GM19043 (cell line): ENCODE data around the gene YTHDF2.
"Not testable (repeated sequence)": the region's sequence is repeated elsewhere in the genome, so short reads cannot be mapped to it uniquely, and the experiment has no call there.

ENCODE experiments used
- ATAC-seq: cut with Tn5 transposase; IDR thresholded peaks from one replicate; pipeline ENCODE4 v1.9.1; 2021; ENCODE audit warnings: low read depth; ENCODE audit not compliant: unreplicated experiment

YTHDF2 gene

DNA sequence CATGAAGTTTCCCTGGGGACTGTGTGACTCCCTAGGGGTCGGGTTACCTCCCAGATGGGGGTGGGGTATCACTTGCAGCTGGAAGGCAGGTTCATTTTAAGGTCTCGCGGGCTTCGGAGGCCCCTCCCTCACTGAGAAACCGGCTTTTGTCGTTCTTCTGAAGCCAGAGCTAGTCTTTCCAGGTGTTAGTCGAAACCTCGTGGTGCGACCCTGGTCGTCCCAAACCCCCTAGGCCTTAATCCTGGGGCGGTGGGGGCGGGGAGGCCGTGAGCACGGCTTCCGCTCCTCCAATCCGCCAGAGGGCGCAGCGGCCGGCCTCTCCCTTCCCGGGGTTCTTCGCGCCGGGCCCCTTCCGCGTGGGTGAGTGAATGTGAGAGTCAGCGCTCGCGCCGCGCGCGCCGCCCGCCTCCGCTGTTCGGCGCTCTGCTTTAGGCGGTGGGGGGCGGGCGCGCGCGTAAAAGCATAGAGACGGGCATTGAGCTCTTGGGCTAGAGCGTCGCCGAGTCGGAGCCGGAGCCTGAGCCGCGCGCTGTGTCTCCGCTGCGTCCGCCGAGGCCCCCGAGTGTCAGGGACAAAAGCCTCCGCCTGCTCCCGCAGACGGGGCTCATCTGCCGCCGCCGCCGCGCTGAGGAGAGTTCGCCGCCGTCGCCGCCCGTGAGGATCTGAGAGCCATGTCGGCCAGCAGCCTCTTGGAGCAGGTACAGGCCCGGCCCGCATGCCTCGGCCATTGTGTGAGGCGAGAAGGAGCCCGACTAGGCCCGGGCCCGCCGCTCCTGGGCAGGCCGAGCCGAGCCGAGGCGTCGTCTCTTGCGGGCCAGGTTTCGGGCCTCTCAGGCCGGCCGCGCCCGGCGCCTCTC lies at the start of gene YTHDF2:
Gene YTHDF2, plus strand, starts transcription at position 491 of the 857 bp plus-strand sequence. Its CDS starts 181 bp downstream, at position 672.
- ATAC-seq, result peak; percentile 86

DNA sequence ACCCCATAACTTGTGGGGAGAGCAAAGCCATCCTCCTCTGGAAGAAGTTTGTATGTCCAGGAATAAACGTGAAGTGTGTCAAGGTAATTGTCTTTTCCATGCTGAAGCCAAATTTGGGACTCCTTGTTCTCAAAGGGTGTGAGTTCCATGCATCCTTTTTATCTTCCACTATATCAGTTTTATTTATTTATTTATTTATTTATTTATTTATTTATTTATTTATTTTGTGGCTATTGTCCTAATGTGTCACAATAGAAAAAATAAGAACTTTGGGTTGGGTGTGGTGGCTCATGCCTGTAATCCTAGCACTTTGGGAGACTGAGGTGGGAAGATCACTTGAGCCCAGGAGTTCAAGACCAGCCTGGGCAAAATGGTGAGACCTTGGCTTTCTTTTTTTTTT lies 45.1 kb upstream of the YTHDF2 start:
- not testable (repeated sequence) for ATAC-seq

DNA sequence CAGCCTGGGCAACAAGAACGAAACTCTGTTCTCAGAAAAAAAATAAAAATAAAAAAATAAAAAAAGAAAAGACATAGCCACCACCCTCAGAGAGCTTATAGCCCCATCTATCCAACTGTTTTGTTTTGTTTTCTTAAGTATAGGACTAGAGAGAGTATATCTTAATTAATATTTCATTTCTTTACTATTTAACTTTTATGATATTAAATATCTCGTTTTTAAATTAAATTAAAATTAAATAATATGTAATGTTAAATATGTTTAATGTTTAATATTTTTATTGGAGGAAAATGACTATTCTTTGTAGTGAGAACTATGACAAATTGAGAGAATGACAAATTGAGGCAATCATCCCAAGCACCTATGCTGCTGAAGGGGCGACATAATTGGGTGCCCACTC lies 33.1 kb upstream of the YTHDF2 start:
- no peak for ATAC-seq

DNA sequence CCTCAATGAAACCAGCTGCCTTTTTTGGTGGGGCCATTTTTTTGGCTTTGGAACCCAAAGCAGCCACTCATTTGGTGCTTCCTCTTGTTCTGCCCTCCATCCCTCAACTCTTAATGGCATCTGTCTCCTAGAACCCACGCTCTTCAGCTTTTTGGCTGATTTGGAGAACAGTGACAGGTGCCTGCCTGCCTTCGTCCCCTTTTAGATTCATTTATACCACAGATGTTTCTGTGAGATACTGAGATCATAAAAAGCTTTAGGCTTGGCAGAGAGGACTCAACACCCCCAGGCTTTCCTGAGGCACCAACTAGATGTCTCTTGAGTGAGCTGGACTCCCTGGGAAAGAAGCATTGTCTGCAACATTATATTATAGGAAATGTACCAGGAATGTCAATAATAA lies 20.4 kb upstream of the YTHDF2 start:
- no peak for ATAC-seq

DNA sequence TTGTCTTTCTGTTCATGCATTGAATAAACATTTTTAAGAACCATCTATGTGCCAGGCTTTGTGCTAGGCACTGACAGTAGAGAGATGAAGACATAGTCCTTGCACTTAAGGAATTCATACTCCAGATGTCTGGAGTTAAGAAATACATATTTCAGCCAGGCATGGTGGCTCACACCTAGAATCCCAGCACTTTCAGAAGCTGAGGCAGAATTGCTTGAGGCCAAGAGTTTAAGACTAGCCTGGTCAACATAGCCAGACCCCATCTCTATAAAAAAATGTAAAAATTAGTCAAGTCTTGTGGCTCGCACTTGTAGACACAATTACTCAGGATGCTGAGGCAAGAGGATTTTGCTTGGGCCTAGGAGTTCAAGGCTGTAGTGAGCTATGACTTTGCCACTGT lies 18.6 kb upstream of the YTHDF2 start:
- no peak for ATAC-seq

DNA sequence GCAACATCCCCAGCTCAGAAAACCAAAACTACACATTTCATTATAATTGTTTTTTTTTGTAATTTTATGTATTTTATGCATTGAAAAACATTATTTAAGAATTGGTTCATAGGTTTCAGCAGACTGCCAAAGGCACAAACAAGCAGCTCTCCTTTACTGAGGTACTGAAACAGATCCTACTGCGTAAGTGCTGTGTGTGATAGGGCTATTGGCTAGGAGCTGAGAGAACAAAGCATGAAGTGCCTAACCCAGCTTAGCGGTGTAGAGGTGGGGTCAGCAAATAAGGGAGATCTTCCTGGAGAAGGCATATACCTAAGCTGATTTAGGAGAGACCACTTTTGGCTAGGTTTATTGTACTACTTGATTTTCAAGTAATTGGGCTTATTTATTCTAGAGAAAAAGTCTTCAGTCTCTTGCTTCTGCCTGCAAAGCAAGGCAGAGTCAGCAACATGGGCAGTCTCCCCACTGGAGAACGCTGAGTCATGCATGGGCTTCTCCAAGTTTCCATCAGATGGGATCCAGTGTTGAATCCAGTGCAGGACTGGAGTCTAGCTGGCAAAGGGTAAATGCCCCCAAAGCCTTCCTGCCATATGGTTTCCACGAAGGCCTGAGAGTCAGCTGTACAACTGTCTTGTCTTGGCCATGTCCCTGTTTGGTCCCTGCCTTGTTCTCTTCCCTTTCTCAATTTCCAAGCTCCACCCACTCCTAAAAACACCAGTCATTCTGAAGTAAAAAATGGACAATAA lies 18.0 kb upstream of the YTHDF2 start:
- no peak for ATAC-seq

DNA sequence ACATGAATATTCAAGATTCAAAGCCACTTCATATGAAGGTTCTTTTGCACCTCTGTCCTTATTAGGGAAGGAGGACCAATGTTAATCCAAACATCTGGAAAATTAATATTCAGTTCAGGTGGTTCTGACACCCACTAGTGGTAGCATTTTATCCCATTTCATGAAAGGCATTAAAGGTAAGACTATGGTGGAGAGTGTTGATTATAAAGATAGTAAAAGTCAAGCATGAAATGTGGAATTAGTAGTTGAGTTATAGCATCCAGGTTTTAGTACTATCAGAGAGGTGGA lies 17.5 kb upstream of the YTHDF2 start:
- ATAC-seq, result no peak

DNA sequence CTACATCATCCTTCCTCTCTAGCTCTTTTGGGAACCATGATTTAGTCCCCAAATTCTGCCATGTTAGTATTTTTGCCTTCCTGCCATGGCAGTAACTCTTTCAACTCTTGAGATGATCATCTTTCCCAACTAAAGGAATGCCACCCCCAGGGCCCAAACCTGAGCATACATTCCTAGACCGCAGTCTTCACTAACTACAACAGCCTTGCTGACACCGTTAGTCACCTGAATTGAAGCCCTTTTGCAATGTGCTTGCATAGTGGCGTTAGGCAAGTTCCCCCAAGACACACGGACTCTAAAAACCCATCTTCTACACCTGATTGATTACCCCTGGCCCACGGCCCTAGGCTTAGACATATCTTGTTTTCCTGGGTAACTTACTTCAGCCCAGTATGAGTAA lies 16.4 kb upstream of the YTHDF2 start:
- ATAC-seq, result no peak

DNA sequence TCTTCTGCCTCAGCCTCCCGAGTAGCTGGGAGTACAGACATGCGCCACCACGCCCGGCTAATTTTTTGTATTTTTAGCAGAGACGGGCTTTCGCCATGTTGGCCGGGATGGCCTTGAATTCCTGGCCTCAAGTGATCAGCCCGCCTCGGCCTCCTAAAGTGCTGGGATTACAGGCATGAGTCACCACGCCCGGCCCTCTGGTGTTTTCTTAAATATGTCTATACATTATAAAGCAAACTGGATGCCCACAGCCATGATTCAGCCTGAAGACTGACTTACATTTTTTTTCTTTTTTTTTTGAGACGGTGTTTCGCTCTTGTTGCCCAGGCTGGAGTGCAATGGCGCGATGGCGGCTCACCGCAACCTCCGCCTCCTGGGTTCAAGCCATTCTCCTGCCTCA lies 14.8 kb upstream of the YTHDF2 start:
- ATAC-seq, result not testable (repeated sequence)

DNA sequence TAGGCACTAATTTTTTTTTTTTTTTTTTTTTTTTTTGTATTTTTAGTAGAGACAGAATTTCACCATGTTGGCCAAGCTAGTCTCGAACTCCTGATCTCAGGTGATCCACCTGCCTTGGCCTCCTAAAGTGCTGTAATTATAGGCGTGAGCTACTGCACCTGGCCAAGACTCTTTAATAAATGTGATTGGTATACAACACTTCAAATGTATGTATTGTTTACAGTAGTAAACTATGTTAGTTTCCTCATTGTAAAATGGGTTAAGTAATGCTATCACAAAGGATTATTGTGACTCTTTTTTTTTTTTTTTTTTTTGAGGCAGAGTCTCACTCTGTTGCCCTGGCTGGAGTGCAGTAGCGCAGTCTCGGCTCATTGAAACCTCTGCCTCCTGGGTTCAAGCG lies 11.4 kb upstream of the YTHDF2 start:
- not testable (repeated sequence) for ATAC-seq

DNA sequence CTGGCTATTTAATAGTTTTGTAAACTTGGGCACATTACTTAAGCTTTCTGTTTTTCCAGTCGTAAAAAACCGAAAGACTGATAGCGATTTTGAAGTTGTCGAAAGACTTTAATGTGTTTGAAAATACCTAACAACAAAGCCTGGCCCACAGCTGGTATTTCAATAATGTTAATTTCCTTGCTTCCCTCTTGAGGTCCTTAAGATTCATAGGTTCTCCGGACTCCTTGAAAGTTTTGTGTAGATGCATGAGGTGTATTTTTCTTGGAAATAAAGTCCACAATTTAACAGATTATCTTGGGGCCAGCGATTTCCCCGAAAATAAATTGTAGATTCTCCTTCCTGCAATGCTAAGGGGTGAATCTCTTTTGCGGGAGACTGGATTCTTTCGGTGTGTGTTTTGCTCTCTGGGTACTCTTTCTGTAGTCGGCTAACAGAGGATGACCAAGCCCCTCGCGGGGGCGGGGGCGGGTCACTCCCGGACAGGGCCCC lies 735 bp upstream of the YTHDF2 start:
- ATAC-seq, result no peak

DNA sequence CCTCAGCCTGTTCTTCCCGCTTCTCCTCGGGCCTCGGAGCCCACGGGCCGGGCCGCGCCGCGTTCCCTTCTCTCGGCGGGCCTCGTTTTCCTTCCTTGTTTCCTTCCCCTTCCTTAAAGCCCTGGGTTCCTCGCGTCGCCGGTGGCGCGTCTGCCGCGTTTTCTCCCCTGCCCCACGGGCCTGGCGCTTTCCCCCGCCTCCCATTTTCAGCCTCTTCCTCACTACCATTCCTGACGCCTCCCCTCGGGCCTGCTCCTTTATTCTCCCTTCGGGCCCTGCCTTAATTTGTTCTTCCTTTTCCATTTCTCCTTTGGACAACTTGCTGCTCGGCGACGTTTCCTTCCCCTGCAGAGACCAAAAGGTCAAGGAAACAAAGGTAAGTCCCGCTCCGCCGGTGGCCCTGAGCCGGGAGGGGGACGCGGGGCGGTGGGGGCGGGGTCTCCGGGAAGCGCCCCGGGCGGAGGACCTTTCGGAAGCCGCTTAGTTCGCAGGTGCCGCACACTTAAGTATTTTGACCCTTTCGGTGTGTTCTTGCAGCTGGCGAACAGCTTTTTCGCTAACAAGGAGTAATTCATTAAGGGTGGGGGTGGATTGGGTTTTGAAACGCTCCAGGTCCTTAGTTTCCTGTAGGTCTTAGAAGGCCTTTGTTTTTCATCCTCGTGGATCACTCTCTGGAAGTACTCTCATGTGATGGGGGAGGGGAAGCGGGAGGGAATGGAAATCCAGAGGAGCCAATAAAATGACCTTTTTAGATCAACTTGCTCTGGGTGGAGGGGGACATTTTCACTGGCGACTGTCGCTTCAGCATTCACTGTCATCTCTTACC lies 780 bp downstream of the YTHDF2 start:
- ATAC-seq, result no peak

DNA sequence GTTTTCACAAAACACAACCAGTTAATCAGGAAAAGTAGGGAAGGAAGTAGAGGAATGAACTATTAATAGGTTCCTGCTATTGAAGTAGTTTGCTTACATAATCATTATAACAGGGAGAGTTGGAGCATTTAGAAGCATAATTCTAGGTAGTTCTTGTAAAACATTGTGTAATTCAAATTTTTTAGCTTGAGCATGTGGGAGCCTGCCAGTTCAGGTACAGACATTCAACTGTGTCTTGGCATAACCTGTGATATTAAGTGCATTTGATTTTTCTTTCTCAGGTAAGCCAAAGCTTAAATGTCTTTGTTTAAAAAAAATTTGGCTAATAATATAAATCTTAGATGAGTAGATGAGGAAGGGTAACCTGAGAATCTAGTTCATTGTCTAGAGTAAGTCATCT lies 3.4 kb downstream of the YTHDF2 start:
- no peak for ATAC-seq

DNA sequence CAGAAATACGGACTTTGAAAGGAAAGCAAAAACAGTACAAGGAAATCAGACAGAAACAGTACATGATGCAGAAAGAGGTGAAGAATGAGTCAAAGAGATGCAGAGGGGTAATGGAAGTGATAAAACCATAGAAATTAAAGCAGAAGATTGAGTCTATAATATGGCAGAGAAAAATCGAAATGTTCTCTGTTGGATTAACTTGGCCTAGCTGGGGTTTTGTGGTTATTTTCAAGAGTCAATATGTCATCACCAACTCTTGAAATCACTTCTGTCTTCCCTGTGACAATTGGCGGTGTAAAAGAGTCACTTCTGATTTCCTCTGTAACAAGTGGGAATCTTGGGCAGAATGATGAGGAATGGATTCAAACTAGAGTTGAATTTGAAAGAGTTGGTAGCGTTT lies 7.4 kb downstream of the YTHDF2 start:
- ATAC-seq, result no peak

DNA sequence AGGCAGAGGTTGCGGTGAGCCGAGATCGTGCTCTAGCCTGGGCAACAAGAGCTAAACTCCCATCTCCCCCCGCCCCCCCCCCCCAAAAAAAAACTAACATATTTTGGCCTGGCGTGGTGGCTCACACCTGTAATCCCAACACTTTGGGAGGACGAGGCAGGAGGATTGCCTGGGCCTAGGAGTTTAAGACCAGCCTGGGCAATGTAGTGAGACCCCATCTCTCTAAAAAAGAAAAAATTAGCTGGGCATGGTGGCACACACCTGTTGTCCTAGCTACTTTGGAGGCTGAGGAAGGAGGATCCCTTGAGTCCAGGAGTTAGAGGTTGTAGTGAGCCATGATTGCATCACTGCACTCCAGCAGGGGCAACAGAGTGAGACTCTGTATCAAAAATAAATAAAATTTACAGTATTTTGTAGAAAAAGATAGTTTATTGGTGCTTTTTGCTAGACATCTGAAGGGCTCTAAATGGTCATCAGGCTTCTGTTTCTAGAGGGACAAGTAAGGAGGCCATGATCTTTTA lies 9.0 kb downstream of the YTHDF2 start:
- ATAC-seq, result no peak

DNA sequence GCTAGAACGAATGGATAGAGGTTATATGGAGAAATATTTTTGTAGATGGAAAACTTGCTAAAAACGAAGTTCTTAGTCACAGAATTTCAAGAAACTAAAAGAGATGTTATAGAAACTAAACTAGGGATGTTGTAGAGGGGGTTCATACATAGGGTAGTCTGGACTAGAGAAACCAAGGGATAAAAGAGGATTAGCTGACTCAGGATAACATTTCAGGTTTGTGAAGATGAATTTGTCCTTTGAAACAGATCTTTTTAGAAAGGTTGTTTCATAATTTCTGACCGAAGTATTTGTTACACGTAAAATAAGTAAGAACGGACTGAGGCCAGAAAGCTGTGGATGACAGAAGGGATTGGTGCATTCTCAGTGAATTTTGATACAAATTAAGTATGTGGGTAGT lies 13.6 kb downstream of the YTHDF2 start:
- no peak for ATAC-seq

DNA sequence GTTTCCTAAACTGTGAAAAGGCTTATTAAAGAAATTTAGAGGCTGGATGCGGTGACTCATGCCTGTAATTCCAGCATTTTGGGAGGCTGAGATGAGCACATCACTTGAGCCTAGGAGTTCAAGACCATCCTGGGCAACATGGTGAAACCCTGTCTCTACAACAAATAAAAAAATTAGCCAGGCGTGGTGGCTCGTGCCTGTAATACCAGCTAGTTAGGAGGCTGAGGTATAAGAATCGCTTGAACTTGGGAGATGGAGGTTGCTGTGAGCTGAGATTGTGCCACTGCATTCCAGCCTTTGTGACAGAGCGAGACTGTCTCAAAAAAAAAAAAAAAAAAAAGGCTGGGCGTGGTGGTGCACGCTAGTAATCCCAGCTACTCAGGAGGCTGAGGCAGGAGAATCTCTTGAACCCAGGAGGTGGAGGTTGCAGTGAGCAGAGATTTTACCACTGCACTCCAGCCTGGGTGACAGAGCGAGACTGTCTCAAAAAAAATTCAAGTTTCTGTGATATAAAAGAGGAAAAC lies 14.1 kb downstream of the YTHDF2 start:
- not testable (repeated sequence) for ATAC-seq

DNA sequence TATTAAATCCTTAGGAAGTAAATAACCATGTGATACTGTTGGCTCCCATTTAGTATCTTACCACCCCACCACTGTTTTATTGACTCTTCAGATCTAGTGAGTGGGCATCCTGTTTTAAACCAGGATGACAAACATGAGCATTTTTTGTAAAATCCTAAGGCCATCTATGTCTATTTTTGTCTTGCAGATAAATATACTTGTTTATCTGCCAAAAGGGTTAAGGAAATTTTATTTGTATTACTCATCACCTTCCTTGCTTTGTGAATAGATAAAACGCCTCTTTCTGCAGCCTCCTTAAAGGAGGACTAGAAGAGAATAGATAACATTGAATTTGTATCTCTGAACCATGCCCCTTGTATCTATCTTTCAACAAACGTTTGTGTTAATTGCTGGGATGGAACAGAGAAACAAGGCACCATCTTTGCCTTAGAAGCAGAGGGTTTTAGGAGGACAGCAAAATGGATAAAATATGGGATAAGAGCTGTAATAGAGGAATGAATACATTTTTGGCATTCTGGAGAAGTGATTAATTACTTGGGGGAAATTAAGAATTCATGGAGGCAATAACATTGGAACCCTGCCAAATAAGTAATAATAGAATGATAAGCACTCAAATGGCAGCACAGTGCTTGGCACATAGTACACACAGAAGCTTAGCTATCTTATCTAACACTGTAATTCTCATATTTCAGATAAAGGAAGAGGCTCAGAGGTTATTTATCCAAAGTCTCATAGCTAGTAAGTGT lies 14.7 kb downstream of the YTHDF2 start:
- no peak for ATAC-seq

DNA sequence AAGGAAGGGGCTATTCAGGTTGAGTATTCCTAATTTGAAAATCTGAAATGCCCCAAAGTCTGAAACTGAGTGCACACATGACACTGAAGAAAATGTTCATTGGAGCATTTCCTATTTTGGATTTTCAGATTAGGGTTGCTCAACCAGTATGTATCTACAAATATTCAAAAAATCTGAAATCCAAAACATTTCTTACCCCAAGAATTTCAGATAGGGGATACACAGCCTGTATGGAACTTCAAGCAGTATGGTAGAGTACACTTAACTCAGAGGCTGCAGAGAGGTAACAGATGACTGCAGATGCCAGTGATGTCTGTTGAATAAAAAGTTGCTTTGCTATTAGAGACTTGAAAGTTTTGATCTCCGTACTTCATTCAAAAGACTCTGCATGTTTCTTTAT lies 19.0 kb downstream of the YTHDF2 start:
- ATAC-seq, result no peak

DNA sequence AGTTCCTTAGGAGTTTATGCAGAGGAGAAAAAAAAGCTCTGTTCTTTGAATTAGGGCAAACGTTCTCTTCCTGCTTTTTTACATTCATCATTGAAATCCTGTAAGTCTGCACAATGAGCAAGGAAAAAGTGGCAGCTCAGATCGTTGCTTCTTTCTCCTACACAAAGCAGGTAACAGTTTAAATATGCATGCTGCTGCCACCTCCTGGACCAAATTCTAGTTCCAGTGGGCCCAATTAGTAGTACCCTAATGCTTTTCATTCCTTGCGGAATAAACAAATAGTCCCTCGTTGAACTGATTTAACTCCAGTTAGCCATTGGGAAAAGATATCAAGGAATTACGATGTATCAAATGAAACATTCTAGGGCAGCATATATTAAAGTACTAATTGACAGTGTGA lies 20.1 kb downstream of the YTHDF2 start:
- no peak for ATAC-seq
